ENCODE measurements around the gene GTPBP4.

The GTPBP4 gene

DNA sequence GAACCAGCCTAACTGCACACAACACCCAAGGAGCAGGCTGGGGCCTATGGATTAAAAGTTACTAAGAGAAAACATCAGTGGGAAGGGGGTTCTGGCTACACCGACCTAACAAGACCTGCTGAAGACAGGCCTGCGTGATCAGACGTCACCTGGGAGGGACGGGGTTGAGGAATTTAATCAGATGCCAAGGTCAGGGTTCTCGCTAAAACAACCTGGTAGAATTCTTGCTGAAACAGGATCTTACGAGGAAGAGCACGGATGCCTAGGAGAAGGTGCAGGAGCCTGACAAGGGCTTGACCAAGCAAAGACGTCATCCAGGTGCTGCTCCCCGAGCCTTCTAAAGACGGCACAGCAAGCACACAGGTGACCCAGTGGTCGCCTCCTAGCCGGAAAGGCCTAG, 35.9 kb downstream of the GTPBP4 start:
- Histone ChIP-seq H3K36me3 (no peaks in the 10 kb centered on the region), H3K27me3 (ENCODE audit: insufficient read depth, low read depth, severe bottlenecking) (no peaks in the 10 kb centered on the region), H3K27ac (no peak overlapping the region), H3K4me3 (ENCODE audit: low read depth, low read length) (no peak overlapping the region), H3K9me3 (ENCODE audit: severe bottlenecking) (no peaks in the 10 kb centered on the region)
- no peak for DNase-seq
- TF ChIP-seq, protein P1, sequence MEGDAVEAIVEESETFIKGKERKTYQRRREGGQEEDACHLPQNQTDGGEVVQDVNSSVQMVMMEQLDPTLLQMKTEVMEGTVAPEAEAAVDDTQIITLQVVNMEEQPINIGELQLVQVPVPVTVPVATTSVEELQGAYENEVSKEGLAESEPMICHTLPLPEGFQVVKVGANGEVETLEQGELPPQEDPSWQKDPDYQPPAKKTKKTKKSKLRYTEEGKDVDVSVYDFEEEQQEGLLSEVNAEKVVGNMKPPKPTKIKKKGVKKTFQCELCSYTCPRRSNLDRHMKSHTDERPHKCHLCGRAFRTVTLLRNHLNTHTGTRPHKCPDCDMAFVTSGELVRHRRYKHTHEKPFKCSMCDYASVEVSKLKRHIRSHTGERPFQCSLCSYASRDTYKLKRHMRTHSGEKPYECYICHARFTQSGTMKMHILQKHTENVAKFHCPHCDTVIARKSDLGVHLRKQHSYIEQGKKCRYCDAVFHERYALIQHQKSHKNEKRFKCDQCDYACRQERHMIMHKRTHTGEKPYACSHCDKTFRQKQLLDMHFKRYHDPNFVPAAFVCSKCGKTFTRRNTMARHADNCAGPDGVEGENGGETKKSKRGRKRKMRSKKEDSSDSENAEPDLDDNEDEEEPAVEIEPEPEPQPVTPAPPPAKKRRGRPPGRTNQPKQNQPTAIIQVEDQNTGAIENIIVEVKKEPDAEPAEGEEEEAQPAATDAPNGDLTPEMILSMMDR (IDR thresholded peaks at IDR 0.05; ENCODE audit: low read depth, low read length): no peak

DNA sequence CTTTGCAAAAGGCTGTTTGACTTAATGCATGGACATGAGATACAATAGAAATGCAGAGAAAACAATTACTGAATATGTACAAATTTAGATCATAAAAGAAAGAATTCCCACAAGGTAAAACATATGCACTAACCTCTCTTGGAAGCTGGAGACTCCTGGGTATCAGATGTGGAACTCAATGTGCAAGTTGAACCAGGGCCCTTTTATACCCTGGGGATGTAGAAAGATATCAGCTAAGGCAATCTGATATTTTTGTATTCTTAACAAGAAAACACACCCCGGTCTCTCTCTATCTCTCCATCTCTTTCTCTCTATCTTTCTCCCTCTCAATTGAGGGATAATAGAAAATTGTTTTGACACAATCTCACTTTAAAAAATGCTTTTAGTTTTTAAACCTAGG, 37.4 kb downstream of the GTPBP4 start, which contains the start of gene IDI2:
TSS of gene IDI2 (minus strand) at position 177 of the 400 bp plus-strand sequence. CDS start 1,136 bp downstream, outside the sequence.
- H3K9me3 ChIP-seq (ENCODE audit: severe bottlenecking): no peaks in the 10 kb centered on the region
- no peak within 1 kb of the TSS for H3K4me3 ChIP-seq (ENCODE audit: low read depth, low read length)
- no peak within 1 kb of the TSS for H3K27ac ChIP-seq
- H3K36me3 ChIP-seq: no peaks in the 10 kb centered on the region
- TF ChIP-seq, protein P1 (IDR thresholded peaks at IDR 0.05; ENCODE audit: low read depth, low read length): no peak
- H3K27me3 ChIP-seq (ENCODE audit: insufficient read depth, low read depth, severe bottlenecking): no peaks in the 10 kb centered on the region
- DNase-seq: no peak

DNA sequence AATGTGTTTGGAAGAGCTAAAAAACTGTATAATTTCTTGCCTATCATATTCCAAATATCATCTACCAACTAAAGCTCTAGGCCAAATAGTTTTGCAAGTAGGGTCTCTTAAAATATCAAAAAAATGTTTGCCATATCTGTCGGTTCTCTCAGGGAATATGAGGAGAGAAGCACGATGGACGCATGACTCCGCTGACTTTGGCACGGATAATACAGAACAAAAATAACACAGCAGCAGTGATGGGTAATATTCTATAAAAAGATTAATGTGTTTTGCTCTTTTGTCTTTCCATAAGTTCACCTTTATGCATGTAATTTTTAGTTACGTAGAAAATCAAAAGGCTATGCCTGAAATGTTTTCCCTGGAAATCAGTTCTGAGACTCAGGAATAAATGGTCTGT, 38.3 kb downstream of the GTPBP4 start:
- TF ChIP-seq, protein P1 (IDR thresholded peaks at IDR 0.05; ENCODE audit: low read depth, low read length): no peak
- Histone ChIP-seq H3K27me3 (ENCODE audit: insufficient read depth, low read depth, severe bottlenecking) (no peaks in the 10 kb centered on the region), H3K9me3 (ENCODE audit: severe bottlenecking) (no peaks in the 10 kb centered on the region), H3K27ac (no peak overlapping the region), H3K36me3 (no peaks in the 10 kb centered on the region), H3K4me3 (ENCODE audit: low read depth, low read length) (no peak overlapping the region)
- no peak for DNase-seq

DNA sequence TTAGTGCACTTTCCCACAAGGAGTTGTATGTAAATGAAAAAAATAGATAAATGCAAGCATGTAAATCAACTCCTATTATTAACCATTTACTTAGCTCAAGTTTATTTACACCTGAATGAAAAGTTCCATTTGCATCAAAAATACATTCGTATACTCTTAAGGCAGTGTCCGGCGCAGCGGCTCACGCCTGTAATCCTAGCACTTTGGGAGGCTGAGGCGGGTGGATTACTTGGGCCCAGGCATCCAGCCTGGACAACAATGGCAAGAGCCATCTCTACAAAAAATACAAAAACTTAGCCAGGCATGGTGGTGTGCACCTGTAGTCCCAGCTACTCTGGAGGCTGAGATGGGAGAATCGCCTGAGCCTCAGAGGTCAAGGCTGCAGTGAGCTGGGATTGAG, 41.6 kb downstream of the GTPBP4 start:
- Histone ChIP-seq H3K36me3 (no peaks in the 10 kb centered on the region), H3K4me3 (ENCODE audit: low read depth, low read length) (no peak overlapping the region), H3K27me3 (ENCODE audit: insufficient read depth, low read depth, severe bottlenecking) (no peaks in the 10 kb centered on the region), H3K9me3 (ENCODE audit: severe bottlenecking) (no peaks in the 10 kb centered on the region), H3K27ac (no peak overlapping the region)
- TF ChIP-seq, protein P1 (IDR thresholded peaks at IDR 0.05; ENCODE audit: low read depth, low read length): no peak
- no peak for DNase-seq

DNA sequence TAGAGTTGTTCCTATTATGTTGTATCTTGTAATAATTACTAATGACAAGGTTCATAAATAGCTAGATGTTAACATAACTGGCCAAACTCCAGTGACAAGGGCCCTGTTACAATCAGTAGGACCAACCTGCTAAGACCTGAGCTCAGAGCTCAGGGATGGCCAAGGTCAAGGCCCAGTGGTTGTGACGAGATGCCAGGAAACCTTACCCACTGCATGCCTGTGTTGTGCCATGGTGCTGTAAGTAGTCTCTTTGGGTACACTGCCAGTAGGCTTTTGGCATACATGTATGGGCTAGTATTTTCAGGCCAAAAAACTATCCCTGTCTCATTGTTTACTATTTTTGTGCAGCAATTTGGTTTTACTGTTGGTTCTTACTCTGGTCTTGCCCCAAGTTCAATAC, 45.4 kb downstream of the GTPBP4 start:
- Histone ChIP-seq H3K4me3 (ENCODE audit: low read depth, low read length) (no peak overlapping the region), H3K9me3 (ENCODE audit: severe bottlenecking) (no peaks in the 10 kb centered on the region), H3K36me3 (no peaks in the 10 kb centered on the region), H3K27me3 (ENCODE audit: insufficient read depth, low read depth, severe bottlenecking) (no peaks in the 10 kb centered on the region), H3K27ac (no peak overlapping the region)
- no peak for DNase-seq
- TF ChIP-seq, protein P1 (IDR thresholded peaks at IDR 0.05; ENCODE audit: low read depth, low read length): no peak

DNA sequence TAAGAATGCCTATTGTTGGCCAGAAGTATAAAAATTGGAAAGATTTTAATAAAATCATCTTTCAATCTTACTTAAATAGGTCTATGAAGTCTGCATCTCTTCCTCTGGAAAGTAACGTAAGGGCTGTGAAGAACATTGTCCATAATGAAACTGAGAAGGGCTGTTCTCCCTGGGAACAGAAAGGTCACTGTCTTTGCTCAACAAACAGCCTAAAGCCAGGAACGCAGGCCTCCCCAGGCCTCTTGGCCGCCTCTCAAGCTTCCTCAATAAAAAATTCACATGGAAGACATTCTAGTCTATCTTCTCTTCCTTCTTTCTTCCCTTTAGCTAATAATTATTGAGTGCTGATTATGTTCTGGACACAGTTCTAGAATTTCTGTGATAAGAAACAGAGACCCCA, 46.5 kb downstream of the GTPBP4 start:
- DNase-seq: no peak
- Histone ChIP-seq H3K9me3 (ENCODE audit: severe bottlenecking) (no peaks in the 10 kb centered on the region), H3K36me3 (no peaks in the 10 kb centered on the region), H3K27ac (no peak overlapping the region), H3K4me3 (ENCODE audit: low read depth, low read length) (no peak overlapping the region), H3K27me3 (ENCODE audit: insufficient read depth, low read depth, severe bottlenecking) (no peaks in the 10 kb centered on the region)
- TF ChIP-seq, protein P1 (IDR thresholded peaks at IDR 0.05; ENCODE audit: low read depth, low read length): no peak

Data from WERI-Rb-1 (cell line).